RWPE1 (cell line): Measurements from ENCODE around the gene TFIP11.

ENCODE experiments used
- CTCF ChIA-PET: fragments of 350-600 bp; sonication (Branson Sonifier 250); formaldehyde crosslinking; extraction: SDS; loops from one replicate; lab custom pipeline; 2021; lab: Yijun Ruan, JAX
- POLR2A ChIA-PET: fragments of 400-600 bp; formaldehyde crosslinking; extraction: SDS; loops from one replicate; lab custom pipeline; 2020; ENCODE audit warnings: antibody characterized with exemption; ENCODE audit not compliant: low non-redundant PET; lab: Yijun Ruan, JAX
- DNase-seq: peaks from one replicate; pipeline ENCODE4 v3.0.0; 2012; ENCODE audit warnings: low spot score
- H3K27ac ChIP-seq: fragments of 450-650 bp; 2 replicates; pipeline ENCODE4 v1.5.1; 2017
- CTCF ChIP-seq: fragments of 450-650 bp; conservative IDR thresholded peaks from 2 replicates; pipeline ENCODE4 v1.5.1; 2017; ENCODE audit warnings: low read depth, mild to moderate bottlenecking

TFIP11 gene

GRCh38 chr22:26445577-26446275, 66.5 kb downstream of the TFIP11 start:
- TF ChIP-seq CTCF: no peak
- no peak for DNase-seq
- CTCF ChIA-PET: interaction anchor here (0.7 to 0.8 kb wide), 2 partner anchors 15 to 16 kb away, joined by 3 to 8 read pairs; no protein-coding TSS in a partner anchor
- 0 out of 2 replicates have a peak overlapping the region, but pooled peaks have one; percentile 6 for H3K27ac ChIP-seq
- POLR2A ChIA-PET: no interaction called here

- ChIA-PET CTCF (interaction anchor here (0.7 kb wide), 1 partner anchor 17 kb away, joined by 3 read pairs; no protein-coding TSS in a partner anchor), POLR2A (no interaction called here)
- no peak for DNase-seq
- no peak overlapping the region for H3K27ac ChIP-seq
- TF ChIP-seq CTCF: no peak
Observed at GRCh38 chr22:26444777-26445176, 67.5 kb downstream of the TFIP11 start.

- POLR2A ChIA-PET: no interaction called here
- no peak for TF ChIP-seq CTCF
- DNase-seq: no peak
- no peak overlapping the region for H3K27ac ChIP-seq
- CTCF ChIA-PET: interaction anchor here (0.6 kb wide), 1 partner anchor 101 kb away, joined by 4 read pairs; no protein-coding TSS in a partner anchor
Observed at GRCh38 chr22:26443901-26444690, 68.2 kb downstream of the TFIP11 start.

GRCh38 chr22:26442086-26442756, 70.1 kb downstream of the TFIP11 start:
- H3K27ac ChIP-seq: peak overlapping the region; percentile 38
- POLR2A ChIA-PET: no interaction called here
- CTCF ChIA-PET: no interaction called here
- no peak for DNase-seq
- TF ChIP-seq CTCF: no peak
